ENCODE data around the gene POLD4.

Gene POLD4

DNA sequence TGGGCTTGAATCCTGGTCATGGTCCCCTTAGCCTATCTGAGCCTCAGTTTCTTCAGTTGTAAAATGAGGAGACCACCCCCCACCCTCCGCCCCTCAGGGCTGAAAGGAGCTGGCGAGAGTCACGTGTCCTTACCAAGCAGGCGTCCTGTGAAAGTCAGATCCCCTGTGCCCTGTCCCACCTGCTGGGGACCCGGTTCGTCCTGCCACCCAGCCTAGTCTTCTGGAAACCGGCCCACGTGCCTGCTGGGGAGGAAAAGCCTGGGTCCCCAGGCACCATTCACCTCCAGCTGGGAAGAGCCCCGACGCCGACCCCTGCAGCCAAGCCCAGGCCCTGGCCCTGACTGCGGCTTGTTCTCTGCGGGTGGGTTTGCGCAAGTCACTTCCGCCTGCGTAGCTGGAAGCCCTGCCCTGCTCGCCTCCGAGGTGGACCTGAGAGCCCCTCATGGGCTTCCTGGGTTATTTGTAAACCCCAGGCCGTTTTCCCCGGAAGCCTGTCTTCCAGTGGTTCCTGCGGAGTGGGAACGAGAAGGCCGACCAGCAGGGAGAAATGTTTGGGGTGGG is 50.7 kb downstream of the POLD4 start:
- Histone ChIP-seq H3K27me3 (replicated peaks) (no peaks in the 10 kb centered on the region), H3K4me3 (ENCODE audit: low read depth, low read length) (peak overlapping the region; percentile 72), H3K27ac (peak overlapping the region; percentile 32), H3K36me3 (replicated peaks) (peaks cover 34% of the 10 kb centered on the region)
- DNase-seq = peak; percentile 17
- TF ChIP-seq CTCF (IDR thresholded peaks at IDR 0.05; ENCODE audit: low read depth, low read length, missing control alignments) = no peak
- in situ Hi-C loops (cut with HindIII; ENCODE audit: low pct_ligation_motif_present, low sequenced_read_pairs) = no loop called here

- in situ Hi-C loops (cut with HindIII; ENCODE audit: low pct_ligation_motif_present, low sequenced_read_pairs) = no loop called here
Measured at GRCh38 chr11:67301951-67302516, 51.3 kb downstream of the POLD4 start.

DNA sequence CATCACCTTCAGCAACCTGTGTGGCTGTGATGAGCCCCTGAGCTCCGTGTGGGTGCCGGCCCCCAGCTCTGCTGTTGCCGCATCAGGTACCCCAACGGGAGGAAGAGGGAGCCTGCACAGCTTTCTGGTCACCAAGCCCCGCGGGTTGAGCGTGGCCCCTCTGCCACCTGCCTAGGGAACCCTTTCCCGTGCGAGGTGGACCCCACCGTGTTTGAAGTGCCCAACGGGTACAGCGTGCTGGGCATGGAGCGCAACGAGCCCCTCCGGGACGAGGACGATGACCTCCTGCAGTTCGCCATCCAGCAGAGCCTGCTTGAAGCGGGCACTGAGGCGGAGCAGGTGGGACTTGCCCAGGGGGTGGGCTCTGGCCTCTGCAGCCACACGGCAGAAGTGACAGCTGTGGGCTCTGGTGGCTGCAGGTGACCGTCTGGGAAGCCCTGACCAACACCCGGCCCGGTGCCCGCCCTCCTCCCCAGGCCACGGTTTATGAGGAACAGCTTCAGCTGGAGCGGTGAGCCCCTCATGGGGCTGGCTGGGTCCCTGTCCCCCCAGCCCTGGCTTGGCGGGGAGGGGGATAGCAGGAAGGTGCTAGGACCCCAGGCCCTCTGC is 51.9 kb downstream of the POLD4 start:
- Histone ChIP-seq H3K36me3 (replicated peaks) (peaks cover 43% of the 10 kb centered on the region), H3K27me3 (replicated peaks) (no peaks in the 10 kb centered on the region), H3K4me3 (ENCODE audit: low read depth, low read length) (no peak overlapping the region), H3K27ac (no peak overlapping the region)
- TF ChIP-seq CTCF (IDR thresholded peaks at IDR 0.05; ENCODE audit: low read depth, low read length, missing control alignments) = no peak
- in situ Hi-C loops (cut with HindIII; ENCODE audit: low pct_ligation_motif_present, low sequenced_read_pairs) = no loop called here
- DNase-seq = no peak

More at GRCh38 chr11:67301951-67302516, 51.3 kb downstream of the POLD4 start:
- no peak for TF ChIP-seq CTCF (IDR thresholded peaks at IDR 0.05; ENCODE audit: low read depth, low read length, missing control alignments)
- Histone ChIP-seq H3K36me3 (replicated peaks) (peaks cover 36% of the 10 kb centered on the region), H3K4me3 (ENCODE audit: low read depth, low read length) (no peak overlapping the region), H3K27ac (peak overlapping the region; percentile 32), H3K27me3 (replicated peaks) (no peaks in the 10 kb centered on the region)
- DNase-seq = peak; percentile 61

All from brain microvascular endothelial cell (primary cell).